ENCODE results near the gene GRIK1. TPM values are rescaled to one million over a fixed set of nuclear protein-coding genes. Genes with fewer than 3 reads are reported as not detected.

The GRIK1 gene
- total RNA-seq, 1 donor from 2014 or later: 0.31 TPM

DNA sequence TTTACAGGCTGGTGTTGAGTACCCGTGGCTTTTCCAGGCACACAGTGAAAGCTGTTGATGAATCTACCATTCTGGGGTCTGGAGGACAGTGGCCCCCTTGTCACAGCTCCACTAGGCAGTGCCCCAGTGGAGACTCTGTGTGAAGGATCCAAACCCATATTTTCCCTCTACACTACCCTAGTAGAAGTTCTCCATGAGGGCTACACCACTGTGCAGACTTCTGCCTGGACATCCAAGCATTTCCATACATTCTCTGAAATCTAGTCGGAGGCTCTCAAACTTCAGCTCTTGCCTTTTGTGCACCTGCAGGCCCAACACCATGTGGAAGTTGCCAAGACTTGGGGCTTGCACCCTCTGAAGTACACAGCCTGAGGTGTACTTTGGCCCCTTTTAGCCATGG is 413.3 kb downstream of the GRIK1 start:
- no peak for DNase-seq

DNA sequence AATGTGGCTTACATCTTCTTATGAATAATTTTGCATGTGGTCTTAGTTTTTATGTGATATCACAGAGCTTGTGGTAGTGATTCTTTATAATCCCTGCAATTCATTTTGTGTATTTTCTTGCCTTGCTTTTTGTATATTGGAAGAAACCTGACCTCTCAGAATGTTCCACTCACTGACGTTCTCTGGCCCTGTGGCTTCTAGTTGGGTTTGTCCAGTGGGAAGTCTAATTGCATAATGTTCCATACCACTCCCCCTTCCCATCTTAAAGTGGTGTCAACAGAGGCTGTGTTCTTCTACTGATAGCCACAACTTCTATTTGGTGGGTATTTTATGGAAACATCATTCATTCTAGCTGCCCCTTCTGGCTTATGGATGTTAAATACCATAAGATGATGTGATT is 415.7 kb downstream of the GRIK1 start:
- no peak for DNase-seq

- no peak for DNase-seq
Measured at GRCh38 chr21:29523646-29524045, 416.1 kb downstream of the GRIK1 start.

DNA sequence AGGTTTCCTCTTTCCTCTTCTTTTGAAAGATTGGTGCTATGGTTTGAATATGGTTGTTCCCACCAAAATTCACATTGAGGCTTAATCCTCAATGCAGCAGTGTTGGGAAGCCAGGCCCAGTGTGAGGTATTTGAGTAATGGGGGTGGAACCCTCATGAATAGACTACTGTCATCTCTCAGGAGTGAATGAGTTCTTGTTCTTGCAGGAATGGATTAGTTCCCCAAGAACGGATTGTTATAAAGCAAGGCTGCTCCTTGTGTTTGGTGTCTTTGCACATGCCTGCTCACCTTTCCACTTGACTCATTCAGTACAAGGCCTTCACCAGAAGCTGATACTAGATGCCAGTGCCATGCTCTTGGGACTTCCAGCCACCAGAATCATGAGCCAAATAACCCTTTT is 417.9 kb downstream of the GRIK1 start:
- no peak for DNase-seq

DNA sequence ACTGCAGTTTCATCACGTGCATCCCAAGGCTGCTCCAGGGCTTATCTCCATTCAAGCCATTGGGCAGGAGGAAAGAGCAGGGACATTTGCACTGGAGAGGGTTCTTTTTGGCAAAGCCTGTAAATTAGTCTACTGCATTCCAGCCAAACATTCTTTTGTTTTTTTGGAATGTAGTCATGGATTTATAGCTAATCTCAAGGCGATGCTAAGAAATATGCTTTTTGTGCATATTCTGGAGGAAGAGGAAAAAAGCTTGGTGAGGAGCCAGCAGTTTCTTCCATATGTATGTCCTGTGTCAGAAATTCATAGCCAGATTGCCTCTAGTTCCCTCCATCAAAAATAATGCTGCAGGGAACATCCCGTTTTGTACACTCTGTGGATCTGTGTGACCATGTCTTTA is 419.6 kb downstream of the GRIK1 start:
- DNase-seq: peak; percentile 2

GRCh38 chr21:29514652-29515247 is 425.0 kb downstream of the GRIK1 start:
- DNase-seq: no peak

GRCh38 chr21:29513535-29513934 is 426.3 kb downstream of the GRIK1 start:
- DNase-seq: no peak

GRCh38 chr21:29511096-29511495 is 428.7 kb downstream of the GRIK1 start:
- DNase-seq: no peak

GRCh38 chr21:29509121-29509520 is 430.7 kb downstream of the GRIK1 start:
- no peak for DNase-seq

DNA sequence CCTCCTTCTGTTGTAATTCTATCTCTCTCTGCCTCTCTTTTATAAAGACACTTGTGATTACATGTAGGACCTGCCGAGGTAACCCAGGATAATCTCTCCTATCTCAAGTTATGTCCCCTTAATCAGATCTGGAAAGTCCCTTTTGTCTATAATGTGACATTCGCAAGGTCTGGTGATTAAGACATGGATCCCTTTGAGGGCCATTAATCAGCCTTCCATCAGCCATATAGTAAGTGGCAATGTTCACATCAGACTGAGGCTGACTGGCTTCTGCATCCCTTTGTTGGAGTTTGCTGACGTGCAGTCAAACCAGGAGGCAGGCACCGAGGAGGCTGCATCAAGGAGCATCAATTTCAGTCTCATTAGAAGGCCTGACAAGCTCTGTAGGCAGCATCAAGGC is 431.5 kb downstream of the GRIK1 start:
- DNase-seq: no peak

DNA sequence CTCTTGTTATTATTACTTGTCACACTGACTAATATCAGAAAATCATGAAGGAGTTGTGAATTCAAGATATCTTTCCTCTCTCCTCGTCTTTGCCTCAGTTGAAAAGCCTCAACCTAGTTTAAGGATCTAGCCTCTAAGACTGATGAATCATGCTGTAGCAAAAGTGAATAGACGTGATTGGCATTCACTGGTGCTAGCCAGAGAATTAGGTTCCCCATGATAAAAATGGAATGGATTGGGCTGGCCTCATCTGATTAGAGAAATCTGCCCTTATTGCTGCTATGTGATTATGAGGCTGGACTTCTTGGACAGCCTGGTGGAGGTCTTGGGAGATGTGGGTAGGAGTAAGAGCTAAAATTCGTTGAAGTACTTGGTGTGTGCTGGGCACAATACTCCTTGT is 432.8 kb downstream of the GRIK1 start:
- DNase-seq: no peak

DNA sequence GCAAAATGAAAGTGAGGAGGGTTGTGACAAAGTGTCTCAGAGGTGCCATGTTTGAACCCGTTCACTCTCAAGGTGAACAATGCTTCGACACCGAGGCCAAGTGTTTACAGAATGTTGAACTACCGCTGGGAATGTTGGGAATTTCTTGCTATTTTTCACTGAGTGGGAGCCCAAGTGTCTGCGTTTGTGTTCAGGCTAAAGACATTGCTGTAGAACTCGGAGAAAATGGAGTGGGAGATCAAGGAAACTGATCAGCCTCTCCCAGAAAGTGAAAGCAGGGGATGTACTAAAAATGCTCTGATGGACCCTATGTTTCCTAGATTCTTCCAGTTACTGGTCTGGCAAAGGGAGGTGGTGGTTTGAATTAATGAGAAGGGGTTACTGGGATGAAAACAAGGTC is 433.6 kb downstream of the GRIK1 start:
- no peak for DNase-seq

GRCh38 chr21:29504751-29505321 is 435.0 kb downstream of the GRIK1 start:
- DNase-seq: no peak

DNA sequence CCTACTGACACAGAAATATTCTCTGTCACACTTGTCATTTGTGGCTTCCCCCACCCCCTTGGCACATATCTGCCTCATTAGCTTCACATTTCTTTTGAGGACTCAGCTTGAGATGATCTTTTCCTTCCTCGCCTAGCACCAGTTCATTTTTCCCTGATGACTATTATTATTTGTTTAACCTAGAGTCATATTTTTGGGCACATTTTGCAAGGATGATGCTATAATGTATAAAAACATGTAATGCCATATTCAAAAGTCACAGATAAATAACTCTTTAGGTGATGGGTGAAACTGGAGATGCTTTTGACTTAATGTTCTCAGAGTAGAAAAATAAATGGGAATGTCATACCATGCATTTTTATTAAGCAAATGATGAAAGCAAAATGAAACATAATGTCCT is 438.3 kb downstream of the GRIK1 start:
- DNase-seq: no peak

DNA sequence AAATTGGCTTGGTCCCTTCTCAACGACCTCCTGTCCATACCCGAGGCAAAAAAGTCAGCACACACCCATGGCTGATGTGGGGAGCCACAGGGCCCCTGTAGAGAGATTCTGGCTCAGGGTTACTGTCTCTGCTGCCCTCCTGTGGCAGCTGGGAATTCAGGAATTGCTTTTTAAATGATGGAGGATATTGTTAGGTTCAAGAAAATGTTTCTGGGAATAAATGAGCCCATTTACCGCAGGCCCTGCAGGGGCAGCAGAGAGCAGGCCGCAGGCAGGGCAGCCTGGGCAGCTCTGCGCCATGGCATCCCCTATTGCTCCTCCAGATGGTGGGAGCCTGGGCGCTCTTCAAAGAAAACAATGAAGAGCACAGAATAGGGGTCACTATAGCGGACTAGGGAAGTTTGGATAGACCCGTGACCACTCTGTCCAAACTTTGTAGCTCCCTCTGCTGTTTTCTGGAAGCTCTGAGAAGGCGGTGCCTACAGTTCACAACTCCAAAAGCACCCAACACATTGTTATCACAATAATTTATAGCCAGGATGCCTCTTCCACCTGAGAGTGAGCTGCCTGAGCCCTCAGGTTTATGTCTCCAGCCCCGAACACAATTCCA is 440.0 kb downstream of the GRIK1 start:
- DNase-seq: no peak

GRCh38 chr21:29499229-29499628 is 440.6 kb downstream of the GRIK1 start:
- no peak for DNase-seq

GRCh38 chr21:29496337-29496736 is 443.5 kb downstream of the GRIK1 start:
- DNase-seq: no peak

GRCh38 chr21:29490016-29490415 is 449.8 kb downstream of the GRIK1 start:
- no peak for DNase-seq

DNA sequence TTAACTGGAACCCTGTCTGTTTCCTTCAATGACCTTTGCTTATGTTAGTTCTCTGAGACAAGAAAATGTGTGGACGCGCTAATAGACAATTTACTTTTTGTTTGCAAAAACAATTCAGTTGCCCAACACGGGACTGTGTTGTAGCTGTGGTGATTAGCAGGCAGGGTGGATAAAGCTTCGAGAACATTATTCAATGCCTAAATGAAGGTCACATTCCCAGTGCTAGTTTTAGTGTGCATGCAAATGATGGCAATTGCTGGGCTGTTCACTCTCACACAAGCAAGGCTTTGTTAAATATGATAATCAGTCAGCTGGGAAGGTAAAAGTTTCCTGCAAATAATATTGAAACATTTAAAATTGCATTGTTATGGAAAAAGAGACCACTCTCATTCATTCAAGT is 452.6 kb downstream of the GRIK1 start:
- no peak for DNase-seq

Other genes with a start within 250 kb of the GRIK1 start
- not detected for gene CLDN17, start 226.8 kb upstream of the GRIK1 start, total RNA-seq

All from tongue (tissue), 2 donors.